GM08714 (cell line): ENCODE measurements around the gene FAM168A.

Experiments used
- H3K4me3 ChIP-seq: fragments of 200-500 bp; sonication (Bioruptor generic); 2 replicates; pipeline ENCODE4 v1.5.1; 2014; ENCODE audit warnings: mild to moderate bottlenecking, low read length, inconsistent platforms
- ZNF274 ChIP-seq: IDR thresholded peaks from 2 replicates; pipeline ENCODE4 v1.6.1; 2012; ENCODE audit warnings: mild to moderate bottlenecking, low read depth, low read length

The FAM168A gene, protein sequence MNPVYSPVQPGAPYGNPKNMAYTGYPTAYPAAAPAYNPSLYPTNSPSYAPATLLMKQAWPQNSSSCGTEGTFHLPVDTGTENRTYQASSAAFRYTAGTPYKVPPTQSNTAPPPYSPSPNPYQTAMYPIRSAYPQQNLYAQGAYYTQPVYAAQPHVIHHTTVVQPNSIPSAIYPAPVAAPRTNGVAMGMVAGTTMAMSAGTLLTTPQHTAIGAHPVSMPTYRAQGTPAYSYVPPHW

GRCh38 chr11:73597956-73598718 lies at the start of gene FAM168A:
Gene FAM168A (minus strand): TSS chr11:73598112. CDS start chr11:73468474, 129,638 bp downstream.
- no peak for TF ChIP-seq ZNF274
- H3K4me3 ChIP-seq, result peak within 1 kb of the TSS; percentile 73

GRCh38 chr11:73647459-73648100 lies 49.7 kb upstream of the FAM168A start:
- TF ChIP-seq ZNF274, result no peak
- no peak overlapping the region for H3K4me3 ChIP-seq

- H3K4me3 ChIP-seq, result no peak within 1 kb of the TSS
Observed at GRCh38 chr11:73645972-73646631, 48.2 kb upstream of the FAM168A start, which contains the start of gene PLEKHB1. Gene PLEKHB1 (plus strand): TSS chr11:73646581. CDS start chr11:73646609, 28 bp downstream.

GRCh38 chr11:73645121-73645969 lies 47.4 kb upstream of the FAM168A start:
- TF ChIP-seq ZNF274, result no peak

More at GRCh38 chr11:73645972-73646631, 48.2 kb upstream of the FAM168A start, which contains the start of gene PLEKHB1:
- no peak for TF ChIP-seq ZNF274

GRCh38 chr11:73641668-73642067 lies 43.8 kb upstream of the FAM168A start:
- no peak for TF ChIP-seq ZNF274
- no peak overlapping the region for H3K4me3 ChIP-seq

More at GRCh38 chr11:73645121-73645969, 47.4 kb upstream of the FAM168A start:
- H3K4me3 ChIP-seq, result no peak overlapping the region

- H3K4me3 ChIP-seq, result no peak overlapping the region
- TF ChIP-seq ZNF274, result no peak
Observed at GRCh38 chr11:73640592-73640991, 42.7 kb upstream of the FAM168A start.

DNA sequence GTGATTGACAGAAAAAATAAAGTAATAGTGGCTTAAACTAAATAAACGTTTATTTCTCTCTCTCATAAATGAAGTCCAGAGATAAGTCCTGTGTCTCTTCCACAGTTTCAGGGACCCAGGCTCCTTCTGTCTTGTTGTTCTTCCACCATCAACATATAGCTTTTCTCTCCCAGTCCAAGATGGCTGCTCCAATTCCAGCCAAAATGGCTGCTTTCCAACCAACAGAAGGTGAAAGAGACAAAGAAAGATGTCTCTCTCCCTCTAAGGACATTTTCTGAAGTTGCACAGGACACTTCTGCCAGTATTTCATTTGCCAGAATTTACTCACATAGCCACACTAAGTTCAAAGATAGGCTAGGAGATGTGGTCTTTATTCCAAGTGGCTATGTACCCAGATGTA lies 39.1 kb upstream of the FAM168A start:
- TF ChIP-seq ZNF274, result no peak
- H3K4me3 ChIP-seq, result no peak overlapping the region

- no peak for TF ChIP-seq ZNF274
- no peak overlapping the region for H3K4me3 ChIP-seq
Observed at GRCh38 chr11:73636249-73636648, 38.3 kb upstream of the FAM168A start.

DNA sequence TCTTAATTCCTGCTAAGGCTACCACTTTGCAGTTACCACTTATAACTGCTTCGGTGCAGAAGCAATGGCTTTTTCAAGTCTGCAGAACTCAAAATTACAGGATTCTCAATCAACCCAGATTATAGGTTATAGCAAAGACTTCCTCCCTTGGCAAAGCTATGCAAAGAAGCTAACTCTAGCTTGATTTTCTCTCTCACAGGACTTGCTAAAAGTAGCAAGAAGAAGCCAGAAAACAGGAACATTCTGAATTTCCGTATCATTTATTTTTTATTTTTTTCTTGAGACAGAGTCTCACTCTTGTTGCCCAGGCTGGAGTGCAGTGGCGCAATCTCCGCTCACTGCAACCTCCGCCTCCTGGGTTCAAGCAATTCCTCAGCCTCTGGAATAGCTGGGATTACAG lies 37.8 kb upstream of the FAM168A start:
- H3K4me3 ChIP-seq, result no peak overlapping the region
- no peak for TF ChIP-seq ZNF274

- TF ChIP-seq ZNF274, result no peak
- H3K4me3 ChIP-seq, result no peak overlapping the region
Observed at GRCh38 chr11:73633999-73634398, 36.1 kb upstream of the FAM168A start.

DNA sequence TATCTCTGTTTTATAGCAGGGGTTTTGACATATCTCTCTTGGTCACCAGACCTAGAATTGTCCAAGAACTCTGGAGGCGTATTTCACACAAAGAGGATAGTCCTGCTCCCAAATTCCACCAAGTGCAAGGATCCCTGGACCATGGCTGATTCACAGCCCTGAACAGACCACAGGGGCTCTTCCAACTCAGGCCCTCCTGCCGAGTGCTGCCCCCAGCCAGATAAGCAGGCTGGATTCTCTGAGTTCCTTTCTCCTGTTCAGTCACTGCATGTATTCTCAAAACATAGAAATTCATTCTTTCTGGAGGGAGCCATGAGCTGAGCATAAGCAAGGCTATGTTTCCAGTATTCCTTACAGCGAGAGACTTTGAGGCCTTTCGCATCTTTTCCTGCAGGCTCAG lies 35.1 kb upstream of the FAM168A start:
- H3K4me3 ChIP-seq, result no peak overlapping the region
- no peak for TF ChIP-seq ZNF274

DNA sequence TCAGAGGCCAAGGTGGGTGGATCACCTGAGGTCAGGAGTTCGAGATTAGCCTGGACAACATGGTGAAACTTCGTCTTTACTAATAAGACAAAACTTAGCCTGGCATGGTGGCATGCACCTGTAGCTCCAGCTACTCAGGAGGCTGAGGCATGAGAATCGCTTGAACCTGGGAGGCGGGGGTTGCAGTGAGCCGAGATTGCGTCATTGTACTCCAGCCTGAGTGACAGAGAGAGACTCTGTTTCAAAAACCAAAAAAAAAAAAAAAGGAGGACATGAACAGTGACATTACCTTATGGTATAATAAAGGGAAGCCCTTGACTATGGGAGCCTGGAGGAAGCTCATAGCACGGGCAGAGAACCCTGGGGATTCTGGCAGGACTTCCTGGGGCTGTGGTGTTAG lies 32.0 kb upstream of the FAM168A start:
- H3K4me3 ChIP-seq, result no peak overlapping the region
- no peak for TF ChIP-seq ZNF274

GRCh38 chr11:73625696-73626318 lies 27.9 kb upstream of the FAM168A start:
- H3K4me3 ChIP-seq, result no peak overlapping the region
- TF ChIP-seq ZNF274, result no peak
